Gastroesophageal sphincter (tissue), 4 donors: ENCODE measurements around the gene IFT172. TPM values are rescaled to one million over a fixed set of nuclear protein-coding genes. Genes with fewer than 3 reads are reported as not detected.

Experiments
- ATAC-seq: fragments of 150-250 bp; one replicate; pipeline ENCODE4 v1.9.1; 2016; ENCODE audit warnings: mild to moderate bottlenecking, moderate library complexity
- H3K27ac ChIP-seq, 4 donors: fragments of 200-600 bp; sonication (generic) in 3 of 4; 1 replicate in 3 of 4; 2 replicates in 1 of 4; pipeline ENCODE4 v1.5.1; 2016 to 2019
- H3K27me3 ChIP-seq: fragments of 200-600 bp; sonication (generic); one replicate; pipeline ENCODE4 v1.5.1; 2019
- H3K36me3 ChIP-seq, 2 donors: fragments of 200-600 bp; sonication (generic); one replicate each; pipeline ENCODE4 v1.5.1; 2019; ENCODE audit warnings: control low read depth in 1 of 2
- H3K4me1 ChIP-seq, 3 donors: fragments of 200-600 bp; sonication (generic); 1 replicate in 2 of 3; 2 replicates in 1 of 3; pipeline ENCODE4 v1.5.1; 2016 to 2019; ENCODE audit warnings: control low read depth in 2 of 3
- H3K4me3 ChIP-seq, 2 donors: fragments of 200-600 bp; sonication (generic); one replicate each; pipeline ENCODE4 v1.5.1; 2019; ENCODE audit warnings: mild to moderate bottlenecking in 1 of 2, moderate library complexity in 1 of 2
- H3K9me3 ChIP-seq, 3 donors: fragments of 200-600 bp; sonication (generic); one replicate each; pipeline ENCODE4 v1.5.1; 2017 to 2019; ENCODE audit warnings: control low read depth in 2 of 3
- EP300 ChIP-seq: sonication (generic); formaldehyde crosslinking; IDR thresholded peaks from one replicate; pipeline ENCODE4 v1.6.1; 2017; ENCODE audit warnings: antibody characterized with exemption, mild to moderate bottlenecking
- POLR2A ChIP-seq, 2 donors: fragments of 450-650 bp; IDR thresholded peaks; one replicate each; pipeline ENCODE4 v1.6.1; 2017; ENCODE audit warnings: antibody characterized with exemption in 2 of 2, mild to moderate bottlenecking in 2 of 2, moderate library complexity in 1 of 2
- POLR2AphosphoS5 ChIP-seq: sonication (generic); formaldehyde crosslinking; IDR thresholded peaks from one replicate; pipeline ENCODE4 v1.6.1; 2017; ENCODE audit warnings: antibody characterized with exemption
- WGBS, 2 donors: methylation state at CpG; one replicate each; pipeline ENCODE4 v1.1.5; 2018; ENCODE audit warnings: low coverage in 1 of 2; 5-methylcytosine and 5-hydroxymethylcytosine counted together
- total RNA-seq, 4 donors: library from RNA; depleted of rRNA; stranded (reverse); fragments of >200 nt; gene quantifications; one replicate each; pipeline ENCODE4 v1.1.0, GENCODE V29; 2016
- TF ChIP-seq, protein P1 (sequence below), 4 experiments: fragments of 200-600 bp in 2 of 4; fragments of 450-650 bp in 2 of 4; sonication (generic) in 1 of 4; IDR thresholded peaks; one replicate each; pipeline ENCODE4 v1.5.1; 2017 to 2019; ENCODE audit warnings: antibody characterized with exemption in 4 of 4, mild to moderate bottlenecking in 2 of 4, moderate library complexity in 2 of 4

Gene IFT172
- total RNA-seq, 4 donors from 2014 or later, result 17.9 to 34.8 (median 30.3) TPM

DNA sequence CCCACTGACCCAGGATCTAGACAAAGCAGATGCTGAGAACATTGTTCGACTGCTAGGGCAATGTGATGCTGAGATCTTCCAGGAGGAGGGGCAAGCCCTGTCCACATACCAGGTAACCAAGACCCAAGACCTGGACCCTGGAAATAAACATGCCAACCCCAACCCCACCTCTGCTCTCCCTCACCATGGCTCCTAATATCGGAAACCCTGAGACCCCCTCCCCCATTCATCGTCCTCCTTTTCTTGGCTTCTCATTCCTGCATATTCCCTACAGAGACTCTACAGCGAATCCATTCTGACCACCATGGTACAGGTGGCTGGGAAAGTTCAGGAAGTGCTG lies 7.7 kb upstream of the IFT172 start:
- WGBS, 2 donors, result 64 to 68% methylated on average over 3 of the region's 4 CpGs
- Histone ChIP-seq H3K27me3 (peaks cover 7% of the 10 kb centered on the region), H3K36me3 (peaks cover 0 to under 1% of the 10 kb centered on the region in 2 donors), H3K9me3 (no peaks in the 10 kb centered on the region), H3K4me1 (peaks cover 0 to 24% (median 0%) of the 10 kb centered on the region in 3 donors), H3K4me3 (no peak overlapping the region), H3K27ac (no peak overlapping the region)
- no peak for ATAC-seq
- TF ChIP-seq, protein P1, sequence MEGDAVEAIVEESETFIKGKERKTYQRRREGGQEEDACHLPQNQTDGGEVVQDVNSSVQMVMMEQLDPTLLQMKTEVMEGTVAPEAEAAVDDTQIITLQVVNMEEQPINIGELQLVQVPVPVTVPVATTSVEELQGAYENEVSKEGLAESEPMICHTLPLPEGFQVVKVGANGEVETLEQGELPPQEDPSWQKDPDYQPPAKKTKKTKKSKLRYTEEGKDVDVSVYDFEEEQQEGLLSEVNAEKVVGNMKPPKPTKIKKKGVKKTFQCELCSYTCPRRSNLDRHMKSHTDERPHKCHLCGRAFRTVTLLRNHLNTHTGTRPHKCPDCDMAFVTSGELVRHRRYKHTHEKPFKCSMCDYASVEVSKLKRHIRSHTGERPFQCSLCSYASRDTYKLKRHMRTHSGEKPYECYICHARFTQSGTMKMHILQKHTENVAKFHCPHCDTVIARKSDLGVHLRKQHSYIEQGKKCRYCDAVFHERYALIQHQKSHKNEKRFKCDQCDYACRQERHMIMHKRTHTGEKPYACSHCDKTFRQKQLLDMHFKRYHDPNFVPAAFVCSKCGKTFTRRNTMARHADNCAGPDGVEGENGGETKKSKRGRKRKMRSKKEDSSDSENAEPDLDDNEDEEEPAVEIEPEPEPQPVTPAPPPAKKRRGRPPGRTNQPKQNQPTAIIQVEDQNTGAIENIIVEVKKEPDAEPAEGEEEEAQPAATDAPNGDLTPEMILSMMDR (IDR thresholded peaks at IDR 0.05), result no peak
- TF ChIP-seq POLR2AphosphoS5, result no peak
- TF ChIP-seq EP300, result no peak
- no peak for TF ChIP-seq POLR2A (IDR thresholded peaks at IDR 0.05)

DNA sequence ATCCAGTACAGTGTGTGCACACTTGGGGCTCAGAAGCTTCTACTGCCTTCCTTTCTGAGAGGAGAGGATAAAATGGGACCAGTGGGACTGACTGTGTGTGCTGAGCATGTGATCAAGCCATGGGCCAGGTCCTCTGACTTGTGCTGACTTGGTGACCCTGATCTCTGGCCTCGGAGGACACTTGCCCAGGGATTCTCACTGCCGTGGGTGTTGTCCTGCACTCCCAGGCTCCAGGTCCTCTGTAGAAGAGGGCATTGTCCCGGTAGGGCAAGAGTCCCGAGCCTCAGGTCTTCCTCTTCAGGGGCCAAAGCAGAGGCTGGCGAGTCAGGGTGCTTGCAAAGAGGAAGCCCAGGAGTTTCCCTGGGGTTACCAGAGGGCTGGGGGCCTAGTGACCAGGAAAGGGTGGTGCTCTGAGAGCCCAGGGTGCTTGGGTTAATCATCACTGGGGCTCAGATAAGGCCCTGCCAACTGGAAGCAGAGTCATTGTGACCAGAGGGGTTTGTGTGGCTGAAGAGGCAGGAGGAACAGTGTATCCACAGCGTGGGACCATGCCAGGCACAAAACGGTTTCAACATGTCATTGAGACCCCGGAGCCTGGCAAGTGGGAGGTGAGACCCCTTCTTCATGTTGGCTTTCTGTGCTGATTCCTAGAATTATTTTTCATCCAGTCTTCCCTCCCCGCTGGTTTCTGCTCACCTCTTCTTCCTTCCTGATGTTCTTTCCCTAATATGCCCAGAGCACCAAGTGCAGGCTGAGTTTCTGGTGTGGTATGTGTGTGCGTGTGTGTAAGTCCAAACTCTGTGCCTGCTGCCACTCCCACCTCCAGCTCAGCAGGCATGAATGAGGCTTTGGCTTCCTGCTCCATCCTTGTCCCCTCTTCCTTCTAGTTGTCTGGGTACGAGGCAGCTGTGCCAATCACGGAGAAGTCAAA lies 7.1 kb upstream of the IFT172 start, which contains the start of gene GCKR:
TSS of gene GCKR (plus strand) at position 483 of the 931 bp plus-strand sequence. CDS start at position 549, 66 bp downstream.
- ATAC-seq, result no peak
- H3K4me3 ChIP-seq, result no peak within 1 kb of the TSS
- H3K4me1 ChIP-seq, result peaks cover 0 to 24% (median 0%) of the 10 kb centered on the region in 3 donors
- TF ChIP-seq, protein P1 (IDR thresholded peaks at IDR 0.05), result no peak
- TF ChIP-seq POLR2AphosphoS5, result no peak
- WGBS, 2 donors, result 74 to 88% methylated on average over 3 to 5 of the region's 12 CpGs
- H3K36me3 ChIP-seq, result peaks cover 0 to 5% of the 10 kb centered on the region in 2 donors
- no peaks in the 10 kb centered on the region for H3K9me3 ChIP-seq
- peaks cover 7% of the 10 kb centered on the region for H3K27me3 ChIP-seq
- H3K27ac ChIP-seq, result no peak within 1 kb of the TSS

DNA sequence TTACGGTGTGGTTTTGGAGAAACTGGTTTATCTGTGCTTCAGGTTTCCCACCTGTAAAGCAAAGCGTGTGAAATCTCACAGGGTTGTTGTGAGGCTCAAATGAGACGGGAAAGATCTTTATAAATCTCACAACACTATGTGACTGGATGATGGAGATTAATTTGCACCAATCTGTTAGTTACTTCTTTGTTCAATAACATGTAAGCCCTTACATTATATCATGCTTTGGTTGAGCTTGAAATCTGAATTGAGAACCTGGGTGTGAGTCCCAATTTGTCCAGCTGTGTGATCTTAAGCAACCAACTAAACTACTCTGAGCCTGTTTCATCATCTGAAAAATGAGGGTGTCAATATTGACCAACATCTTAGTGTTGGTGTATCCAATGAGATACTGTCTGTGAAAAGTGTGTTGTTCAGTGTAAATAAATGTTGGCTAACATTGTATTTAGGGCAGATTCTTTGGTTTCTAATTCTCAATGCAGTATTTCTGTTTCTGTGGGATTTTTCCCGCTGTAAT lies 6.4 kb upstream of the IFT172 start:
- TF ChIP-seq, protein P1 (IDR thresholded peaks at IDR 0.05), result no peak
- TF ChIP-seq POLR2AphosphoS5 (no peak), POLR2A (IDR thresholded peaks at IDR 0.05) (no peak), EP300 (no peak)
- ATAC-seq, result no peak
- Histone ChIP-seq H3K4me1 (peaks cover 0 to 24% (median 0%) of the 10 kb centered on the region in 3 donors), H3K27ac (no peak overlapping the region), H3K9me3 (no peaks in the 10 kb centered on the region), H3K27me3 (peaks cover 7% of the 10 kb centered on the region), H3K4me3 (no peak overlapping the region), H3K36me3 (peaks cover 0 to 5% of the 10 kb centered on the region in 2 donors)
- WGBS, 2 donors, result 36 to 50% methylated on average over 3 to 4 of the region's 4 CpGs

DNA sequence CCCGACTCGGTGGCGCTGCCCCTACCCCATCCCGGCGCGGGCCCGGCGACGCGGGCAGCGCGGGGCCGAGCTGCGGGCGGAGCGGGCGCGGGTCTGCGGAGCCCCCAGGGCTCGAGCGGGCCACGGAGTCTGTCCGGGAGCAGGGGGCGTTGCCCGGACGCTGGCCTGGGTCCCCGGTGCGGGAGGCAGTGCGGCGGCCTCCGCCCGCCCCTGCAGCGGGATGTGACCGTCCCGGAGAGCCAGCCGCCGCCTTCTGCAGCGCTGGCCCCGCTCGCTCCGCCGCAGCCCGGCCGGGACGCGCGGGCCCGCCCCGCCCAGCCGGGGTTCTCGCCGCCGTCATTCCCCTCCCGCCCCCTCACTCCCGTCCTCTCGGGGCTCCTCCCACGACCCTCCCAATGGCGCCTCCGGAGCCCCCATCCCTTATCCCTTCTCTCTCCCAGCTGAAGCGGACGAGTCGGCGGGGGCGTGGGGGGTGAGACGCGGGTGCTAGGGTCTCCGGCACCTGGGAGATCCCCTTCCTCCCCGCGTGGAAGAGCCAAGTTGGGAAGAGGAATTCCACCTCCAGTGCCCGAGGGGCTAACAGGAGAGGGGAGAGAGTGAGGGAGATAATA lies 5.5 kb upstream of the IFT172 start, which contains the start of gene FNDC4:
TSS of gene FNDC4 (minus strand) at position 257 of the 611 bp plus-strand sequence. CDS start 521 bp downstream, outside the sequence.
- Histone ChIP-seq H3K27me3 (peaks cover 7% of the 10 kb centered on the region), H3K36me3 (peaks cover 0 to 5% of the 10 kb centered on the region in 2 donors), H3K27ac (peak within 1 kb of the TSS in 3 of 4 donors; percentile 69 to 75 (median 70)), H3K9me3 (no peaks in the 10 kb centered on the region), H3K4me3 (peak within 1 kb of the TSS; percentile 46 to 89), H3K4me1 (peaks cover 0 to 27% (median 0%) of the 10 kb centered on the region in 3 donors)
- WGBS, 2 donors, result 0% methylated on average over 1 to 4 of the region's 70 CpGs
- ATAC-seq, result peak; percentile 64
- TF ChIP-seq POLR2A (IDR thresholded peaks at IDR 0.05) (peak; percentile 21 to 46), POLR2AphosphoS5 (no peak)

DNA sequence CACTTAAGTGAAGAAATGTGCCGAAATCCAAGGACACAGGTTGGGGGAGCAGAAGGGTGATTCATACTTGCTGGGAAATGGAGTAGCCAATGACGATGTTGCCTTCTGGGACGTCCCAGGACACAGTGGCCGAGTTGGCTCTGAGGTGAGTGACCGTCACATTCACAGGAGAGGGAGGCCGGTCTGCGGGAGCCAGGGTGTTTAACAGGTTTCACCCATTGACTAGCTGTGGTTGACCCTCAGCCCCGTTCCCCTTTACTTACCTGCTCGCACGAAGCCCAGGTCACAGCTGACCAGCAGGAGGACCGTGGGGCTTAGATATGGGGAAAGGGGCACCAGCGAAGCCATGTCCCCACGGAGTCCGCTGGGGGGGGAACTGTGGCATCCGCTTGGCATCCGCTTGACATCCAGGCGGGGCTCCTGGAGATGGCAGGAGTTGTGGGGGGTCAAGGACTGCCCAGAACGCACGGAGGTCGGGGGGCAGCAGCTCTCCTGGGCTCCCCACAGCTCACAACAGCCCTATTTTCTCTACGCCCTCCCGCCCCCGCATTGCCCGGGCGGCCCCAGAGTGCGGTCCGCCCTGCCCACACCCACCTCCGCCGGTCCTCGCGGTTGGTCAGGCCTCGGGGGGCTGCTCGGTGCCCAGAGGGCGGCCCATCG lies 4.9 kb upstream of the IFT172 start:
- peak overlapping the region; percentile 46 to 89 for H3K4me3 ChIP-seq
- 27 to 40% methylated on average over 1 to 7 of the region's 35 CpGs for WGBS, 2 donors
- peaks cover 0 to 30% (median 0%) of the 10 kb centered on the region in 3 donors for H3K4me1 ChIP-seq
- ATAC-seq, result peak; percentile 30
- H3K36me3 ChIP-seq, result peaks cover 0 to 5% of the 10 kb centered on the region in 2 donors
- no peaks in the 10 kb centered on the region for H3K9me3 ChIP-seq
- peak overlapping the region in 3 of 4 donors; percentile 69 to 75 (median 70) for H3K27ac ChIP-seq
- H3K27me3 ChIP-seq, result peaks cover 7% of the 10 kb centered on the region
- TF ChIP-seq POLR2AphosphoS5, result peak; percentile 82
- no peak for TF ChIP-seq POLR2A (IDR thresholded peaks at IDR 0.05)
